ENCODE data around the gene ANO3. TPM values are rescaled to one million over a fixed set of nuclear protein-coding genes. Genes with fewer than 3 reads are reported as not detected.

The ANO3 gene
- total RNA-seq, 4 donors from 2014 or later: 0.08 to 0.27 TPM; not detected in 2

DNA sequence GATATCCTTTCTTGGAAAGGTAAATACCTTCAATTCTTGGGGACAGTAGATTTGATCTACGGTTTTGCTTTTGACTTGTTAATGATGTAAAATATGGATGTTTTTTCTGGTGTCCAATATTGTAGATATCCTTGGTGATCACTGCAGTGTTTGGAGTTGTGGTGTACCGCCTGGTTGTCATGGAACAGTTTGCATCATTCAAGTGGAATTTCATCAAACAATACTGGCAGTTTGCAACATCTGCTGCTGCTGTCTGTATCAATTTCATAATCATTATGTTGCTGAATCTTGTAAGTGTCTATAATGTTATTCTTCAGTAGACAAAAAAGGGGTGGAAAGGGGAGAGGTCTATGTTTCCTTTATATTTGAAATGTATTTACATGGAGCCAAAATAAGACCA is 267.5 kb downstream of the ANO3 start:
- Histone ChIP-seq H3K27me3 (no peaks in the 10 kb centered on the region), H3K4me1 (no peaks in the 10 kb centered on the region), H3K9me3 (peaks cover 0 to 5% (median 0%) of the 10 kb centered on the region in 3 donors), H3K27ac (no peak overlapping the region), H3K4me3 (no peak overlapping the region), H3K36me3 (no peaks in the 10 kb centered on the region)
- no peak for ATAC-seq
- TF ChIP-seq, protein P1, sequence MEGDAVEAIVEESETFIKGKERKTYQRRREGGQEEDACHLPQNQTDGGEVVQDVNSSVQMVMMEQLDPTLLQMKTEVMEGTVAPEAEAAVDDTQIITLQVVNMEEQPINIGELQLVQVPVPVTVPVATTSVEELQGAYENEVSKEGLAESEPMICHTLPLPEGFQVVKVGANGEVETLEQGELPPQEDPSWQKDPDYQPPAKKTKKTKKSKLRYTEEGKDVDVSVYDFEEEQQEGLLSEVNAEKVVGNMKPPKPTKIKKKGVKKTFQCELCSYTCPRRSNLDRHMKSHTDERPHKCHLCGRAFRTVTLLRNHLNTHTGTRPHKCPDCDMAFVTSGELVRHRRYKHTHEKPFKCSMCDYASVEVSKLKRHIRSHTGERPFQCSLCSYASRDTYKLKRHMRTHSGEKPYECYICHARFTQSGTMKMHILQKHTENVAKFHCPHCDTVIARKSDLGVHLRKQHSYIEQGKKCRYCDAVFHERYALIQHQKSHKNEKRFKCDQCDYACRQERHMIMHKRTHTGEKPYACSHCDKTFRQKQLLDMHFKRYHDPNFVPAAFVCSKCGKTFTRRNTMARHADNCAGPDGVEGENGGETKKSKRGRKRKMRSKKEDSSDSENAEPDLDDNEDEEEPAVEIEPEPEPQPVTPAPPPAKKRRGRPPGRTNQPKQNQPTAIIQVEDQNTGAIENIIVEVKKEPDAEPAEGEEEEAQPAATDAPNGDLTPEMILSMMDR (IDR thresholded peaks at IDR 0.05): no peak
- TF ChIP-seq POLR2AphosphoS5 (IDR thresholded peaks at IDR 0.05): no peak
- no peak for TF ChIP-seq EP300 (IDR thresholded peaks at IDR 0.05)
- no peak for TF ChIP-seq POLR2A (IDR thresholded peaks at IDR 0.05)
- WGBS, 2 donors (ENCODE audit: low coverage in 1 of 2): 63 to 86% methylated on average over 2 of the region's 2 CpGs

DNA sequence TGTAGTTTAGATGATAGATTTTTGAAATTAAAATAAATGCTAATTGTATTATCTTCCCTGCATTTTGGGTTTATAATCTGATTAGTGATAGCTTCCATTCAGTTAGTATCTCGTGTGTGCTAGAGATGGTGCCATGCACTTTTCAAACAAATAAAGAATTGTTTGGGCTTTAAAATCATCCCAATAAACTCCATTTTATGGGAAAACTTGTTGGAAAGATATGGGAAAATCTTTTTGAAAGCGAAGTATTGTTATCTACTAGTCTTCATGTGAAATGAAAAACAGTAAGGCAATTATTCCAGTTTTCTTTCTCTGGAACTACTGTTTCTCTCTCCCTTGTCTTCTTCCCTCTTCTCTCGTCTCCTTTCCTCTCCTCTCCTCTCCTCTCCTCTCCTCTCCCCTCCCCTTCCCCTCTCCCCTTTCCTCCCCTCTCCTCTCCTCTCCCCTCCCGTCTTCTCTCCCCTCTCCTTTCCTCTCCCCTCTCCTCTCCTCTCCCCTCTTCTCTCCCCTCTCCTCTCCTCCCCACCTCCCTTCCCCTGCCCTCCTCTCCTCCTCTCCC is 268.0 kb downstream of the ANO3 start:
- no peaks in the 10 kb centered on the region for H3K4me1 ChIP-seq
- H3K27ac ChIP-seq: no peak overlapping the region
- H3K9me3 ChIP-seq: peaks cover 0 to 6% (median 0%) of the 10 kb centered on the region in 3 donors
- no peak for TF ChIP-seq POLR2AphosphoS5 (IDR thresholded peaks at IDR 0.05)
- TF ChIP-seq, protein P1 (IDR thresholded peaks at IDR 0.05): no peak
- no peak for TF ChIP-seq POLR2A (IDR thresholded peaks at IDR 0.05)
- TF ChIP-seq EP300 (IDR thresholded peaks at IDR 0.05): no peak
- ATAC-seq: no peak
- 65 to 77% methylated on average over 3 of the region's 4 CpGs for WGBS, 2 donors (ENCODE audit: low coverage in 1 of 2)
- H3K36me3 ChIP-seq: no peaks in the 10 kb centered on the region
- H3K27me3 ChIP-seq: no peaks in the 10 kb centered on the region
- H3K4me3 ChIP-seq: no peak overlapping the region

DNA sequence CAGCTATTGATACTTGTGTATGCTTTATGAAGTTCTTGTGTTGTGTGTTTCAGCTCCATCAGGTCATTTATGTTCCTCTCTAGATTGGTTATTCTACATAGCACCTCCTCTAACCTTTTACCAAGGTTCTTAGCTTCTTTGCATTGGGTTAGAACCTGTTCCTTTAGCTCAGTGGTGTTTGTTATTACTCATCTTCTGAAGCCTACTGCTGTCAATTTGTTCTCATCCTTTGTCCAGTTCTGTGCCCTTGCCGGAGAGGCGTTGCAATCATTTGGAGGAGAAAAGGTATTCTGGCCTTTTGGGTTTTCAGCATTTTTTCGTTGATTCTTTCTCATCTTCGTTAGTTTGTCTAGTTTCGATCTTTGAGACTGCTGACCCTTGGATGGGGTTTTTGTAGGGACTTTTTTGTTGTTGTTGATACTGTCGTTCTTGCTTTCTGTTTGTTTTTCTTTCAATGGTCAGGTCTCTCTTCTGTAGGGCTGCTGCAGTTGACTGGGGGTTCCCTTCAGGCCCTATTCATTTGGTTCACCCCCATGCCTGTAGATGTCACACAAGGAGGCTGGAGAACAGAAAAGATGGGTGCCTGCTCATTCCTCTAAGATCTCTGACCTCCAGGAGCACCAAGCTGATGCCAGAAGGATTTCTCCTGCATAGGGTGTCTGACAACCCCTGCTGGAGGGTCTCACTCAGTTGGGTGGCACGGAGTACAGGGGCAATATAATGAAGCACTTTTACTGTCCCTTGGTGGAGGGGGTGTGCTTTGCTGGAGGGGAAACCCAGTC is 276.0 kb downstream of the ANO3 start:
- Histone ChIP-seq H3K4me3 (no peak overlapping the region), H3K27me3 (no peaks in the 10 kb centered on the region), H3K36me3 (no peaks in the 10 kb centered on the region), H3K27ac (no peak overlapping the region), H3K4me1 (no peaks in the 10 kb centered on the region), H3K9me3 (peaks cover 0 to 21% (median 0%) of the 10 kb centered on the region in 3 donors)
- no peak for TF ChIP-seq POLR2A (IDR thresholded peaks at IDR 0.05)
- TF ChIP-seq, protein P1 (IDR thresholded peaks at IDR 0.05): no peak
- no peak for TF ChIP-seq POLR2AphosphoS5 (IDR thresholded peaks at IDR 0.05)
- no peak for TF ChIP-seq EP300 (IDR thresholded peaks at IDR 0.05)
- ATAC-seq: no peak
- WGBS, 2 donors (ENCODE audit: low coverage in 1 of 2): 70 to 96% methylated on average over 5 to 6 of the region's 7 CpGs

- no peak for ATAC-seq
- no peaks in the 10 kb centered on the region for H3K36me3 ChIP-seq
- TF ChIP-seq EP300 (IDR thresholded peaks at IDR 0.05): no peak
- TF ChIP-seq POLR2A (IDR thresholded peaks at IDR 0.05): no peak
- TF ChIP-seq, protein P1 (IDR thresholded peaks at IDR 0.05): no peak
- TF ChIP-seq POLR2AphosphoS5 (IDR thresholded peaks at IDR 0.05): no peak
- no peak overlapping the region for H3K27ac ChIP-seq
- H3K27me3 ChIP-seq: no peaks in the 10 kb centered on the region
- H3K4me1 ChIP-seq: no peaks in the 10 kb centered on the region
- 60% methylated on average over 1 of the region's 9 CpGs; no CpG with 5 or more reads in 1 of the 2 donors for WGBS, 2 donors (ENCODE audit: low coverage in 1 of 2)
- H3K9me3 ChIP-seq: peaks cover 0 to 26% (median 0%) of the 10 kb centered on the region in 3 donors
- no peak overlapping the region for H3K4me3 ChIP-seq
Observed at GRCh38 chr11:26608507-26609146, 276.7 kb downstream of the ANO3 start.

Data from gastroesophageal sphincter (tissue), 4 donors.